ENCODE measurements around the gene EHF.

- TF ChIP-seq CTCF (IDR thresholded peaks at IDR 0.05) (no peak), ZFX (IDR thresholded peaks at IDR 0.05; ENCODE audit: borderline replicate concordance) (no peak)
These were observed 33.8 kb downstream of the EHF start for GRCh38 chr11:34654483-34655334.

All from 22Rv1 (cell line).